ENCODE data around the gene TMTC1.

The TMTC1 gene

DNA sequence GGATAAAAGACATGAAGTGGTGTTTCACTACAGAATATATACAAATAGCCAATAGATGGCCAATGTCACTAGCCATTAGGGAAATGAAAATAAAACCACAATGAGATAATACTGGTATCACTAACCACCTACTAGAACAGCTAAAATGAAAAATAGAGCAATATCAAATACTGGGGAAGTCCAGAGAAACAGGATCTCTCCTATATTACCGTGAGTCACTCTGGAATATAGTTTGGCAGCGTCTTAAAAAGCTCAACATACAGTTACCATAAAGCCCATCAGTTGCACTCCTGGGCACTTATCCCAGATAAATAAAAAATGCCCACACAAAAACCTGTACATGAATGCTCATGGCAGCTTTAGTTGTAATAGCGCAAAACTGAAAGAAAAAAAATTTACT is 101.7 kb downstream of the TMTC1 start:
- TF ChIP-seq, protein P1, sequence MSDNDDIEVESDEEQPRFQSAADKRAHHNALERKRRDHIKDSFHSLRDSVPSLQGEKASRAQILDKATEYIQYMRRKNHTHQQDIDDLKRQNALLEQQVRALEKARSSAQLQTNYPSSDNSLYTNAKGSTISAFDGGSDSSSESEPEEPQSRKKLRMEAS (IDR thresholded peaks at IDR 0.05) = no peak
- TF ChIP-seq CEBPB (IDR thresholded peaks at IDR 0.05) (no peak), EP300 (IDR thresholded peaks at IDR 0.05; ENCODE audit: borderline replicate concordance) (no peak), CREB1 (IDR thresholded peaks at IDR 0.05; ENCODE audit: low read depth) (no peak), ZBTB7A (IDR thresholded peaks at IDR 0.05; ENCODE audit: low read depth) (no peak), EGR1 (IDR thresholded peaks at IDR 0.05) (no peak), TAF1 (IDR thresholded peaks at IDR 0.05; ENCODE audit: low read depth) (no peak), YY1 (IDR thresholded peaks at IDR 0.05; ENCODE audit: low read depth) (no peak), FOXM1 (IDR thresholded peaks at IDR 0.05; ENCODE audit: borderline replicate concordance, low read depth) (no peak), NFIC (IDR thresholded peaks at IDR 0.05) (no peak), TEAD4 (IDR thresholded peaks at IDR 0.05) (no peak), TCF12 (IDR thresholded peaks at IDR 0.05; ENCODE audit: low read depth) (no peak), RAD21 (IDR thresholded peaks at IDR 0.05; ENCODE audit: low read depth) (no peak)
- TF ChIP-seq, protein P2, sequence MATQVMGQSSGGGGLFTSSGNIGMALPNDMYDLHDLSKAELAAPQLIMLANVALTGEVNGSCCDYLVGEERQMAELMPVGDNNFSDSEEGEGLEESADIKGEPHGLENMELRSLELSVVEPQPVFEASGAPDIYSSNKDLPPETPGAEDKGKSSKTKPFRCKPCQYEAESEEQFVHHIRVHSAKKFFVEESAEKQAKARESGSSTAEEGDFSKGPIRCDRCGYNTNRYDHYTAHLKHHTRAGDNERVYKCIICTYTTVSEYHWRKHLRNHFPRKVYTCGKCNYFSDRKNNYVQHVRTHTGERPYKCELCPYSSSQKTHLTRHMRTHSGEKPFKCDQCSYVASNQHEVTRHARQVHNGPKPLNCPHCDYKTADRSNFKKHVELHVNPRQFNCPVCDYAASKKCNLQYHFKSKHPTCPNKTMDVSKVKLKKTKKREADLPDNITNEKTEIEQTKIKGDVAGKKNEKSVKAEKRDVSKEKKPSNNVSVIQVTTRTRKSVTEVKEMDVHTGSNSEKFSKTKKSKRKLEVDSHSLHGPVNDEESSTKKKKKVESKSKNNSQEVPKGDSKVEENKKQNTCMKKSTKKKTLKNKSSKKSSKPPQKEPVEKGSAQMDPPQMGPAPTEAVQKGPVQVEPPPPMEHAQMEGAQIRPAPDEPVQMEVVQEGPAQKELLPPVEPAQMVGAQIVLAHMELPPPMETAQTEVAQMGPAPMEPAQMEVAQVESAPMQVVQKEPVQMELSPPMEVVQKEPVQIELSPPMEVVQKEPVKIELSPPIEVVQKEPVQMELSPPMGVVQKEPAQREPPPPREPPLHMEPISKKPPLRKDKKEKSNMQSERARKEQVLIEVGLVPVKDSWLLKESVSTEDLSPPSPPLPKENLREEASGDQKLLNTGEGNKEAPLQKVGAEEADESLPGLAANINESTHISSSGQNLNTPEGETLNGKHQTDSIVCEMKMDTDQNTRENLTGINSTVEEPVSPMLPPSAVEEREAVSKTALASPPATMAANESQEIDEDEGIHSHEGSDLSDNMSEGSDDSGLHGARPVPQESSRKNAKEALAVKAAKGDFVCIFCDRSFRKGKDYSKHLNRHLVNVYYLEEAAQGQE (IDR thresholded peaks at IDR 0.05; ENCODE audit: low read depth) = no peak
- TF ChIP-seq, protein P3, sequence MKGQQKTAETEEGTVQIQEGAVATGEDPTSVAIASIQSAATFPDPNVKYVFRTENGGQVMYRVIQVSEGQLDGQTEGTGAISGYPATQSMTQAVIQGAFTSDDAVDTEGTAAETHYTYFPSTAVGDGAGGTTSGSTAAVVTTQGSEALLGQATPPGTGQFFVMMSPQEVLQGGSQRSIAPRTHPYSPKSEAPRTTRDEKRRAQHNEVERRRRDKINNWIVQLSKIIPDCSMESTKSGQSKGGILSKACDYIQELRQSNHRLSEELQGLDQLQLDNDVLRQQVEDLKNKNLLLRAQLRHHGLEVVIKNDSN (IDR thresholded peaks at IDR 0.05) = no peak

DNA sequence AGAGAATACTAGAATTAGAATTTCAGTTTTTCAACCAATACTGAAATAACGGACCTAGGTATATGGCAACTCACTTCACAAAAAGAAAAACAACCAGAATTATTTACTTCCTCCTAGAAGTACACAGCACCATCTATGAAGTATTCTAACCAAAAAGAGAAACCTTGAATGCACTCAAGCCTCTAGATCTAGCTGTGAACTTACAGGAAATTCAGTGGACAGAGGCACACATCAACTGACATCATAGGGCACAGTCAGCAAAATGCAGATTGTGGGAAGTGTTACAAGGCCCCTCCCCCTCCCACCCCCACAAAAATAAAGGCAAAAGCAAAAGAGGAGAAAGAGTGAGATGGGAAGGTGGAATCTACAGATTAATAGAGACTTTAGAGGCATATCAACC is 102.4 kb downstream of the TMTC1 start:
- TF ChIP-seq YY1 (IDR thresholded peaks at IDR 0.05; ENCODE audit: low read depth) (no peak), TCF12 (IDR thresholded peaks at IDR 0.05; ENCODE audit: low read depth) (no peak), CREB1 (IDR thresholded peaks at IDR 0.05; ENCODE audit: low read depth) (no peak)
- TF ChIP-seq, protein P1 (IDR thresholded peaks at IDR 0.05) = no peak

DNA sequence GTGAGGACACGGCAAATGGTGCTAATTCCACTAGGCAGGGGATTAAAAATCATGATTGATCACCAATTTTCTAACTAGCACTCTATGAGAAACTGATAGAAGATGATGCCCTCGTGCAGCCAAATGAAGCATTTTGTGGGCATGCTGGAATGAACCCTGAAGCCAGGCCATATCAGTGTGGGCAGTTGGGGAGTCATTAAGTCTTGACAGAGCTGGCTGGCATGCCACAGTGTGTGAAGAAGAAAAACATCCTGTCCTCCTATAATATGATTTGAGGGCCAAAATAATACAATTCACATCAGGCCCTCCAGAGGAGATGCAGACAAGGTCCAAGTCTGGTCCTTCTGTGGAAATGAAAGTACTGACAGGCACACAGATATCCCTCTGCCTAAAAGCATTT is 107.1 kb downstream of the TMTC1 start:
- TF ChIP-seq, protein P2 (IDR thresholded peaks at IDR 0.05; ENCODE audit: low read depth) = no peak
- TF ChIP-seq, protein P3 (IDR thresholded peaks at IDR 0.05) = no peak
- TF ChIP-seq NFIC (IDR thresholded peaks at IDR 0.05) (no peak), ZBTB7A (IDR thresholded peaks at IDR 0.05; ENCODE audit: low read depth) (no peak), CREB1 (IDR thresholded peaks at IDR 0.05; ENCODE audit: low read depth) (no peak), TAF1 (IDR thresholded peaks at IDR 0.05; ENCODE audit: low read depth) (no peak), RAD21 (IDR thresholded peaks at IDR 0.05; ENCODE audit: low read depth) (no peak), EGR1 (IDR thresholded peaks at IDR 0.05) (no peak), TEAD4 (IDR thresholded peaks at IDR 0.05) (no peak), YY1 (IDR thresholded peaks at IDR 0.05; ENCODE audit: low read depth) (no peak), TCF12 (IDR thresholded peaks at IDR 0.05; ENCODE audit: low read depth) (no peak), CEBPB (IDR thresholded peaks at IDR 0.05) (no peak), EP300 (IDR thresholded peaks at IDR 0.05; ENCODE audit: borderline replicate concordance) (no peak), FOXM1 (IDR thresholded peaks at IDR 0.05; ENCODE audit: borderline replicate concordance, low read depth) (no peak)
- TF ChIP-seq, protein P1 (IDR thresholded peaks at IDR 0.05) = no peak

DNA sequence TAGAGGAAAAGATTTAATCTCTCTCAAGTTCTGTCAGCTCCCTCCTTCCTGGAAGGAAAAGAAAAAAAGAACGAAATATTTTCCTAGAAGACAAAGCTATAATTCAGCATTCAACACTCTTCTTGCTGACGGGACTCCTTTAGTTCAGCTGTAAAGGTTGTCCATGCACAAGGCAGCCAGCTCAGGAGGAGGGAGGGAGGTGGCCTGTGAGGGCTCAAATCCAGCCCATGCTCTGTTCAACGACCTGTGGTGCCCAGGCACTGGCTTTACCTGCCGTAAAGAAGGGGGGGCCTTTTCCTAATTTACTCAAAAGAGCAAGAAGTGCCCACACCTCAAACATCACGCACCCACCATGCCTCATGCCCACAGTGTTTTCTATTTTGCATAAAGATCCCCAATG is 109.3 kb downstream of the TMTC1 start:
- TF ChIP-seq CREB1 (IDR thresholded peaks at IDR 0.05; ENCODE audit: low read depth) = no peak
- TF ChIP-seq EGR1 (IDR thresholded peaks at IDR 0.05) = no peak
- TF ChIP-seq TAF1 (IDR thresholded peaks at IDR 0.05; ENCODE audit: low read depth) = no peak
- TF ChIP-seq ZBTB7A (IDR thresholded peaks at IDR 0.05; ENCODE audit: low read depth) = no peak
- no peak for TF ChIP-seq FOXM1 (IDR thresholded peaks at IDR 0.05; ENCODE audit: borderline replicate concordance, low read depth)
- no peak for TF ChIP-seq EP300 (IDR thresholded peaks at IDR 0.05; ENCODE audit: borderline replicate concordance)
- no peak for TF ChIP-seq TEAD4 (IDR thresholded peaks at IDR 0.05)
- no peak for TF ChIP-seq RAD21 (IDR thresholded peaks at IDR 0.05; ENCODE audit: low read depth)
- TF ChIP-seq, protein P2 (IDR thresholded peaks at IDR 0.05; ENCODE audit: low read depth) = no peak
- TF ChIP-seq CEBPB (IDR thresholded peaks at IDR 0.05) = no peak
- TF ChIP-seq, protein P3 (IDR thresholded peaks at IDR 0.05) = no peak
- TF ChIP-seq NFIC (IDR thresholded peaks at IDR 0.05) = no peak
- TF ChIP-seq, protein P1 (IDR thresholded peaks at IDR 0.05) = no peak
- no peak for TF ChIP-seq YY1 (IDR thresholded peaks at IDR 0.05; ENCODE audit: low read depth)
- no peak for TF ChIP-seq TCF12 (IDR thresholded peaks at IDR 0.05; ENCODE audit: low read depth)
